T-helper 9 cell (primary cell): Measurements from ENCODE around the gene CFAP92.
A peak's percentile ranks its signal among the peaks of the same experiment; 100 is the strongest.
"Not testable (repeated sequence)": the region's sequence is repeated elsewhere in the genome, so short reads cannot be mapped to it uniquely, and the experiment has no call there.

Experiments used
- DNase-seq: peaks from one replicate; pipeline ENCODE4 v3.0.0-alpha.2; 2020

CFAP92 gene

GRCh38 chr3:128889139-128889894 is 104.6 kb downstream of the CFAP92 start:
- no peak for DNase-seq

- no peak for DNase-seq
Observed at GRCh38 chr3:128884992-128885391, 108.9 kb downstream of the CFAP92 start.

DNA sequence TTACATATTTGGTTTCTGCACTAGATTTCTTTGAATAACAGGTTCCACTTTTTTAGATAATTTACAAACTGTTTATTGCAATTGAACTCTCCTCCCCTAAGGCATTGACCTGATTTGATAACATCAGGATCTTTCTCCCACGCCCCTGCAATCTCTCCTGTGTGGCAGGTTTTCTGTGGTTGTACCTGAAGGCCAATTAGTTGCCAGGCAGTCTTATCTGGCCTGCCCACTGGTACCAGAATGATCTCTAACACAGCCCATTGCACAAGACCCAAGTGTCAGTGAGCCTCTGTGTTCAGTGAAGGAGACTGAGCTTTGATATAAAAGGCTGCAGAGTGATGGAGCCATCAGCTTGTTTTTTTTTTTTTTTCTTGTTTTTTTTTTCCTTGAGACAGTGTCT is 111.2 kb downstream of the CFAP92 start:
- no peak for DNase-seq

DNA sequence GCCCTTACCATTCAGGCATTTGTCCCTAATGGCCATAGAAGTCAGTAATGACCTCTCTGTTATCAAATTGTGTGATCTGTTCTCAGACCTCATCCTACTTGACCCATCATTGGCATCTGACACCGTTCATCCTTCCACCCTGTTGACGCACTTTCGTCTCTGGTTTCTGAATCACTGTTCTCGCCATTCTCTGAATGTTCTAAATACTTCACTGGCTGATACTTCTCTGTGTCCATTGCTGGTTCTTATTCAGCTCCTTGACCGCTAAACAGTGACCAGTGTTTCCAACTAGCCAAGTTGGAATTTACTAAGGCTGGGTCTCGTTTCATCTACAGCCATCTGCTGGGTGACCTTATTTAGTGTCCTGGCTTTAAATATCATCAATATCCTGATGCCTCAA is 112.3 kb downstream of the CFAP92 start:
- DNase-seq = no peak

DNA sequence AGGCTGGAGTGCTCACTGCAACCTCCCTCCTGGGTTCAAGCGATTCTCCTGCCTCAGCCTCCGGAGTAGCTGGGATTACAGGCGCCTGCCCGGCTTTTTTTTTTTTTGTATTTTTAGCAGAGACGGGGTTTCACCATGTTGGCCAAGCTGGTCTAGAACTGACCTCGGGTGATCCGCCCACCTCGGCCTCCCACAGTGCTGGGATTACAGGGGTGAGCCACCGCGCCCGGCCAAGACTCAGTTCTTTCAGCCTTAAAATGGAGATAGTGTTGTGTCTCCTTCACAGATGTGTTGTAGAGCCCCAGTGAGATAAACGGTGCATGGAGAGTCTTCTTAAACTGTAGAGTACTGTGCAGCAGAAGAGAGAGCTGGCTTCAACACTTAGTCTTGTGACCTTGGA is 113.4 kb downstream of the CFAP92 start:
- not testable (repeated sequence) for DNase-seq

DNA sequence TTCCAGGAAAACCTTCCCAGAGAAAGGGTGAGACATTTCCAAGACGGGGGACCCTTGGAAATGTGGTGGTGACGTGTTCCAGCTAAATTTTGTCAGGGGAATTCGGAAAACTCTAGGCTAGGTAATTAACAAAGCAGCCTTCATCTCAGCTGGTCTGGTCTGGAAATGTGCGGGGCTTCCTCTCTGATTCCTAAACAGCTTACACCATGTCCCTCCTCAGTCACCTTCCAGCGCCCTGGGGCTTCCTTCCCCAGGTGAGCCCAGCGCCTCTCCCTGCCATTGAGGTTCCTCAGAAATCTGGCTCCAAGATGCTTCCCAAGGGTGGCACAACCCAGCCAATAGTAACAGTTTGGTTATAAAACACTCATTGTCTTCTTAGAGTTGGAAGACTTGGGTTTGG is 113.9 kb downstream of the CFAP92 start:
- no peak for DNase-seq

GRCh38 chr3:128879125-128879969 is 114.5 kb downstream of the CFAP92 start, which contains the start of gene ACAD9:
Gene ACAD9 (plus strand): TSS chr3:128879620. CDS start chr3:128879692, 72 bp downstream.
- peak; percentile 95 for DNase-seq

- DNase-seq = no peak
Observed at GRCh38 chr3:128878556-128879124, 115.2 kb downstream of the CFAP92 start.

DNA sequence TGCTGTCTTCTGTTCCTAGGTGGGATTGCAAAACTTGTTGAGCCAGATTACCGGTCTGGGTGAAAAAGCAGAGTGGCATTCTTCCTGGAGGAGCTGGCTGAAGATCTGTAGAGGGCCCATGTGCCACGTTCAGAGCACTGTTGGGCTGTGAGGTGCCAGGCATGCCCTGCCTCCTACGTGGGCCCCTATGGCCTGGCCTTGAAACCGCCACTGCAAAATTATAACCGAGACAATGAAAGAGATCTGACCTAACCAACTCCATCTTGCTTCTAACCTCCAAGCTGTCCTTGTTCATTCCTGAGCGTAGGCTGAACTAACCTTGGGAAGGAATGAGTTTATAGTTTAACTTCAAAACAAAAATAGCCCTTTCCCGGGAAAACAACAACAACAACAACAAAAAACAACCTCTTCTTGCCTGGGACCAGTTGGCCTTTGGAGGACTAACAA is 115.8 kb downstream of the CFAP92 start:
- no peak for DNase-seq

DNA sequence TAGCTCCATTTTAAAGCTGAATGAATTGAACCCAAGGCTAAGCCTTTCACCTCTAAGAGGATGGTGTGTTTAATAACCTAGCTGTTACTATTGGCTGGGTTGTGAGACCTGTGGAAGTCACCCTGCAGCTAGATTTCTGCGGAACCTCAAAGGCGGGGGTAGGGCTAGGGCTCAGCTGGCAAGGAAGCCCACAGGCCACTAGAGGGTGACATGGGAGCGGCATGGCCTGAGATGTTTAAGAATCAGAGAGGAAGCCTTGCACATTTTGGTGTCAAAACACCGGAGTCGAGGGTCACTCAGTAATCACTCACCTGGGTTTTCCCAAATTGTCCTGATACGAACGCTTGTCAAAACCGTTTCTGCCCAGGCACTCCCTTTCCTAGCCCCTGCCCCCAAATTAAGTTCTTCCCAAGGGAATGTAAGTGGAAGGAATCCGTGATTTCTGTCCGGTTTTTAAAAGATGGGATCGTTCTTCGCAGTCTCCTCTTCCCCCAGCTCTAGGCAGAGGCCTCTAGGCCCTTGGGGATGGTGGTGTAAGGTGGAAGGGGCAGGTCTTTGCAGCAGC is 118.2 kb downstream of the CFAP92 start:
- DNase-seq = peak; percentile 23

GRCh38 chr3:128874481-128875180 is 119.2 kb downstream of the CFAP92 start:
- DNase-seq = no peak

DNA sequence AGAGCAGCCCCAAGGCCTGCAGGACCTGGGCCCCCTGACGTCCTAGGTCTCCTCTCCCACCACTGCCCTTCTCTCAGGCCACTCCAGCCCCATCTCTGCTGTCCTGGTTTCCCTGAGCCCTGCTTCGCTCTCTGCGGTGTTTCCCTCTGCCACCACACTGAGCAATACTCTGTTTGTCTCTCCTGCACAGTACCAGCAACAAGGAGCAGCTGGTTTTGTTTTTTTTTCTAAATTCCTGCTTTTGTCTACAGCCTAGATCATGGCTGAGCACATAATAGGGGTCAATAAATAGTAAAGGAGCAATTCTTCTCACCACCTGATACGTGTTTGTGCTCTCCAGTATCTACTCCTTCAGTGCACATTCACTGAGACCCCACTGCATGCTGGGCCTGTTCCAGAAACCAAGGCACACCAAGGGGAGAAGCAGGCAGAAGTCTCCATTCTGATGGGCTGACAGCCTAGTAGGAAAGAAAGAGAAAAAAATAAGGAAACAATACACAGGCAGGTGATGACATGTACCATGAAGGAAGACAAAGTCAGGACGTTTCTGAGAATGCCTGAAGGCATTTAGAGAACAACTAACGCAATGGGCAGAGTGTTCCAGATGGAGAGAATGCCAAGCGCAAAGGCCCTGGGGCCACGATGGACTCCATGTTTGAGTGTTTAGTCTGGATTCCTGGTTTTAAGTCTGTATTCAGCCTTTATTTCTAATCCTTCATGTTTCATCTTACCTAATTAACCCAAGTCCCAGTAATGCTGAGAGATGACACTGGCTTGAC is 120.4 kb downstream of the CFAP92 start:
- DNase-seq = no peak

- no peak for DNase-seq
Observed at GRCh38 chr3:128872744-128873143, 121.1 kb downstream of the CFAP92 start.

DNA sequence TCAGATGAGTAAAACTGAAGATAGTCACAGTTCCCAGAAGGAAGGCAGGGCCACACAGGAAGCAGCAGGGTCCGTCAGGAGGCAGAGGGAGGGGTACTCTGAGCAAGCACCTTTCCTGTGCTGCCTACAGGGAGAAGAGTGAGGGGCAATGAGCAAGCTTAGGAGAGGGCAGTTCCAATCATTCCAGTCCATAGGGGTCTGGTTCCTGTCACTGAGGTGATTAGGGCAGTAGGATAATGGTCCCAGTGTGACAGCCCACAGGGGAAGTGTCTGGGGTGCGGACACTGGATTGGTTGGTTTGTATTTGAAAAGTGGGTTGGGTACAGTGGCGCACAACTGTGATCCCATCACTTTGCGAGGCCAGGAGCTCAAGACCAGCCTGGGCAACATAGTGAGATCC is 121.6 kb downstream of the CFAP92 start:
- no peak for DNase-seq

DNA sequence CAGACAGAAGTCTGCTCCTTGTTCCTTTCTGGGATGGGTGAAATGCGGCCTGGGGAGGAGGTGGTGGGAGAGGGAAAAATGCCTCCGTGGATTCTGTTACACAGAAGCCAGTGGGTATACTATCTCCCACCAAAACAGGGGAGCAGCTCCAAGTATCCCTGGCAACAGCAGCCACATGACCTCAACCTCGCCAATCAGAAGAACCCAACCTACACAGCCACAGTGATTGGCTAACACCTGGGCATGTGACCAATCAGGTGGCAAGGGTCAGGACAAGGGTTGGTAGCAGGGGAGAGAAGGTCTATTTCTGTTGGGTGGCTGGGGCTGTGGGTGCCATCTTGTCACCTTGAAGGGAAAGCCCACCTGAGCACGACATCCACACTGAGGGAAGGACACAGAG is 123.5 kb downstream of the CFAP92 start:
- no peak for DNase-seq

DNA sequence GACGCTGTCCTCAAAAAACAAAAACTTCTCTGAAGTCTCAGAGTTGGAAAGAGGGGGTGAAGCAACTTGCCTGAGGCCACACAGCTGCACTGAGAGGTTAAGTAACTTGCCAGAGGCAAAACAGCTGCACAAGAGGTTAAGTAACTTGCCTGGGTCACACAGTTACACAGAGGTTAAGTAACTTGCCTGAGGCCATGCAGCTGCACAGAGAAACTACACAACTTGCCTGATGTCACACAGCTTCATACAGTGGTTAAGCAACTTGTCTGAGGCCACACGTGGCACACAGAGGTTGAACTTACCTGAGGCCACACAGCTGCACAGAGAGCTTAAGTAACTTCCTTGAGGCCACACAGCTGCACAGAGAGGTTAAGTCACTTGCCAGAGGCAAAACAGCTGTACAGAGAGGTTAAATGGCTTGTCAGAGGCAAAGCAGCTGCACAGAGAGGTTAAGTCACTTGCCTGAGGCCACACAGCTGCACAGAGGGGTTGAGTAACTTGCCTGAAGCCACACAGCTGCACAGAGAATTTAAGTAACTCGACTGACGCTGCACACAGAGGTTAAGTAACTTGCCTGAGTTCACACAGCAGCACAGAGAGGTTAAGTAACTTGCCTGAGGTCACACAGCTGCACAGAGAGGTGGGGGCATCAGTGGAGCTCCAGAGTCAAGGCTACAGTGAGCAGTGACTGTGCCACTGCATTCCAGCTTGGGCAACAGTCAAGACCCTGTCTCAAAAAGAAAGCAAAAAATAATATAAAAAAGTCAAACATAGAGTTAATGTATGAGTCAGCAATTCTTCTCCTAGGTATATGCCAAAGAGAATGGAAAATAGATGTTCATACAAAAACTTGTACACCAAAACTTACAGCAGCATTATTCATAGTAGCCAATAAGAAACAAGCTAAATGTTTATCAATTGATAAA is 126.4 kb downstream of the CFAP92 start:
- DNase-seq = no peak

DNA sequence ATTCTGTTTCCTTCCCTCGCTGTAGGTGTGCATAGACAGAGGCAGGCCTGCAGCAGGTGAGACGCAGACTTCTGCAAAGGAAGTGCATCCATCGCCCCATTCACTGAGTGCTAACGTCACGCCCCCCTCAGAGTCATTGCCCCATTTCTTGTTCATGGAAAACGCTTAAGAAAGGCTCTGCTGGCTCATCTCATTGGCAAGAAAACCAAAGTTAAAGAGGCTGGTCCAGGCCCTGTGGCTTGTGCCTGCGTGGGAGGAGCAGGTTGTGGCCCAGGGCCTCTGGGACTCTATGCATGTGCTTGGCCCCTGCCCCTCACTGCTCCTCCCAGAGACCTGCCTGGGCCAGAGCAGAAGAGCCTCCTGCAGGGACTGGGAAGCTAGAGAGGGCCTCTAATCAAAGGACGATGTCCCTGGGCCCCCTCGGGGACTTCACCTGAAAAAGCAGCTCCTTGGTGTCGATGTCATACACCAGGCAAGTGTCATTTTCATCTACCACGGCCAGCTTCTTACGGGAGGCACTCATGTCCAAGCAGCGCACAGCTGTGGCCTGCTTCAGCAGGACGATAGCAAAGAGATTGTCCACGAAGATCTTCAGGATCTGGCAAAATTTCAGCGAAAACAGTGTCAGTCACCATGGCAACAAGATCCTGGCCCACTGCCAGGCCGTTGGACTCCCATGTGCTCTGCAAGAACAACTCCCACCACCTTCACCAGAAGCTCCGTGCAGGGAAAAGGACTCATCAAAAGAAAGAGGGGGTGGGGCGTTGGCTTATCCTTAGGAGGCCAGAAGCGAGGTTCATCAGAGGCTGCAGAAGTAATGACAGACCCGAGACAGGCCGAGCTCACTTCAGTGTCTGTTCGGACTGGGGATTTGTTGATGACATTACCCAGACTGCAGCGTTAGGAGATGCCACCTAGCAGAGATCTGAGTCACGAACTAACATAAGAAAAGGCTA is 128.7 kb downstream of the CFAP92 start:
- DNase-seq = not testable (repeated sequence)

DNA sequence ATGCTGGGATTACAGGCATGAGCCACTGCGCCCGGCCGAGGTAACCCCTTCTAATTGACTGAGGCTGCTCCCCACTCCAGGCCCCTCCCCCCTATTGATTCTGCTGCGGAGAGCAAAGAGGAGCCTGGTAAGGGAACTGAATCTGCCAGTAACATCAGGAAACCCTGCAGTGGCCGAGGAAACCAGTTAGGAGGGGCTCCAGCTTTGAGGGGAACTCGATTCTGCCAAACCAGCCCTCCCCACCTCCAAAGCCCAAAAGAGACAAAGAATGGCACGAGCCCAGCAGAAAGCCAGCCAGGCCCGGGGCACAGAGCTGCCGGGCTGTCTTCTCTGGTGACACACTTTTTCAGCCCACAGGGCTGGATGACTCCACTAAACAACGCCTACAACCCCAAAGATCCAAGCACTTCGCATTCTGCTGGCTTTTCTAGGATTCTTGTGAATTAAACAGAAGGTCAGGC is 129.5 kb downstream of the CFAP92 start:
- no peak for DNase-seq

DNA sequence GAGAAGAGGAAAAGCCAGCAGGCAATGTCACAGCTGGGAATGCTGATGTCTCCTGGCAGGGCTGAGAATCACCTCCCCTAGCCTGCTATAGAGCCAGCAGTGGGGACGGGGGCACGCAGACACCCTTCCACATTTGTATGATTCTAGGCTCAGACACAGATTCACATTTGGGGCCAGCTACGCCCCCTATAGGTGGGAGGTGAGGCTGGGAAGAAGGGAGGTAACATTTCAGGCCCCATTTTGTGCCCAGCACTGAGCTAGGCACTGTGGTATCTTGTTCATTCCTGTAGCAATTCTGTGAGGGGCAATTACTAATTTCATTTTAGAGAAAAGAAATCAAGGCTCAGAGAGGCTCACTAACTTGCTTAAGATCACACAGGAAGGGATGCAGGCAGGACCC is 130.3 kb downstream of the CFAP92 start:
- no peak for DNase-seq
